Right lobe of liver (tissue), 4 donors: ENCODE data around the gene RASSF5.

Source experiments
- CTCF ChIP-seq, 4 donors: fragments of 200-600 bp in 3 of 4; fragments of 450-650 bp in 1 of 4; IDR thresholded peaks; one replicate each; pipeline versions ENCODE4 v1.5.1 to v1.8.0; 2016 to 2022; ENCODE audit warnings: antibody characterized with exemption in 4 of 4, mild to moderate bottlenecking in 2 of 4
- POLR2A ChIP-seq: fragments of 450-650 bp; IDR thresholded peaks from one replicate; pipeline ENCODE4 v1.6.1; 2017; ENCODE audit warnings: antibody characterized with exemption, mild to moderate bottlenecking
- donor health status: DM: no; HTN: no; CAD: no.
- donor health status: DM: no; HTN: no; CAD: no.
- donor health status: DM: no; HTN: yes; CAD: no.

GRCh38 chr1:206480211-206480610, 27.1 kb upstream of the RASSF5 start:
- TF ChIP-seq CTCF (IDR thresholded peaks at IDR 0.05) (no peak), POLR2A (no peak)
